Measurements from ENCODE around the gene MAN1A1. TPM values are rescaled to one million over a fixed set of nuclear protein-coding genes. Genes with fewer than 3 reads are reported as not detected.

Gene MAN1A1
- total and polyA plus RNA-seq, 2 of the 4 experiments (the other 2 are of a cell fraction) = 5.9 to 6.4 TPM

DNA sequence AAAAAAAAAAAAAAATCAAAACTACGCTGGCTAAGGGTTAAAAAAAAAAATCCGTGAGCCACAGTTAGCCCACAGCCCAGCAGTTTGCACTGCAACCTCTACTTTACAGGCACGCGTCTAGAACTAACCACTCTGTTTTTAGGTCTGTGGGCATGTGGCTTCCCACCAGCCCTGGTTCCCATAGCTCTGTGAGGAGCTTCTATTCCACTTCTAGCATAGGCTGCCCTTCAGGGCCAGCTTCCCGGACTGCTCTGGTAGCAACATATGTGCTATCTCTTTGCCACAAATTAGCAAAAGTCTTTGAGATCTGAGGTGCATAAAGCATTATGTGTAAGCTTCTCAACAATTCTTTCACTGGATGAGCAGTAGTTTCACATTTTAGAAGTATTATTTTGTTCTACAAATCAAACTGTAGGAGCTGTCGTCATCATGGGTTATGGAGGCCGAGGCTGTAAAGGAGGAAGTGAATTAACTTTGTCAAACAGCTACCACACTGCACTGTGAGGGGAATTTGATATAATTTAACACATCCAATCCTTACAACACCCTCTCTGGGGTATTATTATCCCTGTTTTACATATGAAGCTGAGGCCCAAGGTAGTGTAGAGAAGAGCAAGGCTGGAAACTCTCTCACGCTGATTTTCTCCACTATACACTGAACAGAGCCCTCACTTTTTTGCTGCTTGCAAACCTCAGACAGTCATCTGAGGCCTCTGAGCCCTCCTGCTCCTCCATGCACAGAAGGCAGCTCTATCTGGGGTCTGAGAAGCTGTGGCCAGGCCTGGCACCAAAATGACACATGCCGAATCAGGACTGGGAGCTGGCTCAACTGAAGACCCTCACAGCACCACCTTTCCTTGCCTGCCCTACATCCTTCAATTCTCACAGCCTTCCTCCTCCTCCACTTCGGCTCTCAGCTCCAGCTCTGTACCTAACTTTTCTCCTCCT is 35.4 kb downstream of the MAN1A1 start:
- H4K5ac ChIP-seq (ENCODE audit: low read depth, low read length) = no peak overlapping the region
- no peak overlapping the region for H3K4ac ChIP-seq (ENCODE audit: low read depth, low read length)
- H3K18ac ChIP-seq (ENCODE audit: low read depth, low read length) = no peak overlapping the region
- peaks cover 5% of the 10 kb centered on the region; the same call in 1 of the 2 replicates for H3K9me1 ChIP-seq (ENCODE audit: insufficient read depth, low read length)
- H3K9me3 ChIP-seq (ENCODE audit: control insufficient read depth, insufficient read depth, low read length) = no peaks in the 10 kb centered on the region
- no peak for TF ChIP-seq RAD21 (IDR thresholded peaks at IDR 0.05; ENCODE audit: low read length)
- no peak for TF ChIP-seq MAFK (IDR thresholded peaks at IDR 0.05; ENCODE audit: low read depth, low read length)
- TF ChIP-seq RFX5 (IDR thresholded peaks at IDR 0.05; ENCODE audit: low read depth, low read length) = no peak
- no peak for TF ChIP-seq CEBPB (IDR thresholded peaks at IDR 0.05; ENCODE audit: low read depth, low read length)
- TF ChIP-seq, protein P1, sequence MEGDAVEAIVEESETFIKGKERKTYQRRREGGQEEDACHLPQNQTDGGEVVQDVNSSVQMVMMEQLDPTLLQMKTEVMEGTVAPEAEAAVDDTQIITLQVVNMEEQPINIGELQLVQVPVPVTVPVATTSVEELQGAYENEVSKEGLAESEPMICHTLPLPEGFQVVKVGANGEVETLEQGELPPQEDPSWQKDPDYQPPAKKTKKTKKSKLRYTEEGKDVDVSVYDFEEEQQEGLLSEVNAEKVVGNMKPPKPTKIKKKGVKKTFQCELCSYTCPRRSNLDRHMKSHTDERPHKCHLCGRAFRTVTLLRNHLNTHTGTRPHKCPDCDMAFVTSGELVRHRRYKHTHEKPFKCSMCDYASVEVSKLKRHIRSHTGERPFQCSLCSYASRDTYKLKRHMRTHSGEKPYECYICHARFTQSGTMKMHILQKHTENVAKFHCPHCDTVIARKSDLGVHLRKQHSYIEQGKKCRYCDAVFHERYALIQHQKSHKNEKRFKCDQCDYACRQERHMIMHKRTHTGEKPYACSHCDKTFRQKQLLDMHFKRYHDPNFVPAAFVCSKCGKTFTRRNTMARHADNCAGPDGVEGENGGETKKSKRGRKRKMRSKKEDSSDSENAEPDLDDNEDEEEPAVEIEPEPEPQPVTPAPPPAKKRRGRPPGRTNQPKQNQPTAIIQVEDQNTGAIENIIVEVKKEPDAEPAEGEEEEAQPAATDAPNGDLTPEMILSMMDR (conservative IDR thresholded peaks at IDR 0.05; ENCODE audit: low read depth, low read length) = no peak
- TF ChIP-seq CHD1 (IDR thresholded peaks at IDR 0.05; ENCODE audit: low read depth, low read length) = no peak
- POLR2A ChIA-PET (ENCODE audit: unreplicated experiment) = interaction anchor here (0.6 kb wide), 1 partner anchor 1815 kb away, joined by 5 read pairs; no protein-coding TSS in a partner anchor
- H3K79me1 ChIP-seq (ENCODE audit: low read depth in 1 of 2, low read length in 2 of 2) = no peaks in the 10 kb centered on the region; a peak in 1 of 4 replicates
- intact Hi-C loops (cut with micrococcal nuclease) (no loop called here), dilution Hi-C loops (cut with HindIII; ENCODE audit: low sequenced_read_pairs, unreplicated experiment) (no loop called here), in situ Hi-C loops (cut with MboI; ENCODE audit: low sequenced_read_pairs) (no loop called here)
- H3K56ac ChIP-seq (ENCODE audit: extremely low read depth, insufficient read depth, low read length) = no peak overlapping the region
- BruUV-seq (replicated peaks) = no TSS peak
- H2AK5ac ChIP-seq (ENCODE audit: low read depth, low read length) = no peak overlapping the region
- no peak overlapping the region for H3K23ac ChIP-seq (ENCODE audit: low read depth, low read length)
- no peak overlapping the region for H3K4me3 ChIP-seq (ENCODE audit: insufficient read depth, low read depth, low read length)
- ATAC-seq (ENCODE audit: low read depth) = no peak
- H3K4me2 ChIP-seq (ENCODE audit: low read depth, low read length) = no peak overlapping the region
- no peak overlapping the region for H4K91ac ChIP-seq (ENCODE audit: insufficient read depth, low read depth, low read length)
- peaks cover 4% of the 10 kb centered on the region for H3K4me1 ChIP-seq (ENCODE audit: control insufficient read depth, insufficient read depth, low read length)
- H3K9ac ChIP-seq (ENCODE audit: low read depth, low read length) = no peak overlapping the region
- no peak overlapping the region for H2BK15ac ChIP-seq (ENCODE audit: low read depth, low read length)
- H3K36me3 ChIP-seq (ENCODE audit: control insufficient read depth, insufficient read depth, low read length) = no peaks in the 10 kb centered on the region
- H2BK120ac ChIP-seq (ENCODE audit: low read depth, low read length) = no peak overlapping the region
- H2AFZ ChIP-seq (replicated peaks; ENCODE audit: low read length, poor library complexity) = no peak overlapping the region
- H3K27me3 ChIP-seq (ENCODE audit: control insufficient read depth, insufficient read depth, low read length) = no peaks in the 10 kb centered on the region
- H2AK9ac ChIP-seq (replicated peaks; ENCODE audit: low read depth, low read length, poor library complexity) = no peak overlapping the region
- no peak overlapping the region for H4K8ac ChIP-seq (ENCODE audit: low read depth in 2 of 2, low read length in 2 of 2)
- 80% methylated on average over 1 of the region's 10 CpGs; no CpG with 5 or more reads in 1 of the 2 experiments for WGBS, 2 experiments (ENCODE audit: extremely low coverage in 2 of 2, insufficient read length in 1 of 2)
- H2BK20ac ChIP-seq (ENCODE audit: low read depth, low read length) = no peak overlapping the region
- no peak overlapping the region for H3K14ac ChIP-seq (replicated peaks; ENCODE audit: low read depth, low read length)
- DNase-seq = no peak
- H2BK5ac ChIP-seq (ENCODE audit: low read depth, low read length, poor library complexity, severe bottlenecking) = no peak overlapping the region
- H3K27ac ChIP-seq (ENCODE audit: insufficient read depth, low read length) = no peak overlapping the region
- H4K20me1 ChIP-seq (ENCODE audit: insufficient read depth, low read length) = no peaks in the 10 kb centered on the region
- CTCF ChIA-PET = no interaction called here
